ENCODE measurements around the gene MICALL2. TPM values are rescaled to one million over a fixed set of nuclear protein-coding genes. Genes with fewer than 3 reads are reported as not detected.
"Not testable (repeated sequence)": the region's sequence is repeated elsewhere in the genome, so short reads cannot be mapped to it uniquely, and the experiment has no call there.

The MICALL2 gene
- total RNA-seq, 1 donor from 2014 or later: 3.1 TPM

- no peak overlapping the region for H3K9ac ChIP-seq (ENCODE audit: low read depth in 1 of 3, low read length in 3 of 3)
- H3K27ac ChIP-seq (ENCODE audit: low read depth, low read length): no peak overlapping the region
- no peak overlapping the region for H3K4me3 ChIP-seq (ENCODE audit: low read length in 3 of 3)
- H3K36me3 ChIP-seq (ENCODE audit: control insufficient read depth in 3 of 3, insufficient read depth in 3 of 3, low read length in 3 of 3): peaks cover 0 to 2% (median 0%) of the 10 kb centered on the region in 3 donors
- peaks cover 3 to 7% (median 3%) of the 10 kb centered on the region in 3 donors for H3K4me1 ChIP-seq (ENCODE audit: control insufficient read depth in 3 of 3, insufficient read depth in 3 of 3, low read length in 3 of 3)
- no peaks in the 10 kb centered on the region for H3K27me3 ChIP-seq (ENCODE audit: control insufficient read depth in 3 of 3, insufficient read depth in 3 of 3, low read length in 3 of 3)
- no peaks in the 10 kb centered on the region for H3K9me3 ChIP-seq (ENCODE audit: control insufficient read depth in 3 of 3, low read length in 3 of 3)
Measured at GRCh38 chr7:1452205-1452604, 7.1 kb downstream of the MICALL2 start.

GRCh38 chr7:1450987-1451386, 8.3 kb downstream of the MICALL2 start:
- Histone ChIP-seq H3K4me1 (ENCODE audit: control insufficient read depth in 3 of 3, insufficient read depth in 3 of 3, low read length in 3 of 3) (peaks cover 3 to 5% (median 3%) of the 10 kb centered on the region in 3 donors), H3K27ac (ENCODE audit: low read depth, low read length) (no peak overlapping the region), H3K36me3 (ENCODE audit: control insufficient read depth in 3 of 3, insufficient read depth in 3 of 3, low read length in 3 of 3) (peaks cover 0 to 2% (median 0%) of the 10 kb centered on the region in 3 donors), H3K9ac (ENCODE audit: low read depth in 1 of 3, low read length in 3 of 3) (no peak overlapping the region), H3K27me3 (ENCODE audit: control insufficient read depth in 3 of 3, insufficient read depth in 3 of 3, low read length in 3 of 3) (no peaks in the 10 kb centered on the region), H3K4me3 (ENCODE audit: low read length in 3 of 3) (no peak overlapping the region), H3K9me3 (ENCODE audit: control insufficient read depth in 3 of 3, low read length in 3 of 3) (no peaks in the 10 kb centered on the region)

- H3K9ac ChIP-seq (ENCODE audit: low read depth in 1 of 3, low read length in 3 of 3): no peak overlapping the region
- H3K9me3 ChIP-seq (ENCODE audit: control insufficient read depth in 3 of 3, low read length in 3 of 3): no peaks in the 10 kb centered on the region
- H3K4me1 ChIP-seq (ENCODE audit: control insufficient read depth in 3 of 3, insufficient read depth in 3 of 3, low read length in 3 of 3): no peaks in the 10 kb centered on the region
- peaks cover 0 to 2% (median 0%) of the 10 kb centered on the region in 3 donors for H3K36me3 ChIP-seq (ENCODE audit: control insufficient read depth in 3 of 3, insufficient read depth in 3 of 3, low read length in 3 of 3)
- H3K27me3 ChIP-seq (ENCODE audit: control insufficient read depth in 3 of 3, insufficient read depth in 3 of 3, low read length in 3 of 3): no peaks in the 10 kb centered on the region
- H3K27ac ChIP-seq (ENCODE audit: low read depth, low read length): no peak overlapping the region
- H3K4me3 ChIP-seq (ENCODE audit: low read length in 3 of 3): no peak overlapping the region
Measured at GRCh38 chr7:1450431-1450830, 8.8 kb downstream of the MICALL2 start.

GRCh38 chr7:1449951-1450350, 9.3 kb downstream of the MICALL2 start:
- no peak overlapping the region for H3K27ac ChIP-seq (ENCODE audit: low read depth, low read length)
- H3K4me3 ChIP-seq (ENCODE audit: low read length in 3 of 3): no peak overlapping the region
- H3K9me3 ChIP-seq (ENCODE audit: control insufficient read depth in 3 of 3, low read length in 3 of 3): no peaks in the 10 kb centered on the region
- no peak overlapping the region for H3K9ac ChIP-seq (ENCODE audit: low read depth in 1 of 3, low read length in 3 of 3)
- peaks cover 0 to 2% (median 0%) of the 10 kb centered on the region in 3 donors for H3K36me3 ChIP-seq (ENCODE audit: control insufficient read depth in 3 of 3, insufficient read depth in 3 of 3, low read length in 3 of 3)
- H3K4me1 ChIP-seq (ENCODE audit: control insufficient read depth in 3 of 3, insufficient read depth in 3 of 3, low read length in 3 of 3): no peaks in the 10 kb centered on the region
- H3K27me3 ChIP-seq (ENCODE audit: control insufficient read depth in 3 of 3, insufficient read depth in 3 of 3, low read length in 3 of 3): no peaks in the 10 kb centered on the region

GRCh38 chr7:1449501-1449900, 9.8 kb downstream of the MICALL2 start:
- Histone ChIP-seq H3K9me3 (ENCODE audit: control insufficient read depth in 3 of 3, low read length in 3 of 3) (no peaks in the 10 kb centered on the region), H3K27ac (ENCODE audit: low read depth, low read length) (no peak overlapping the region), H3K36me3 (ENCODE audit: control insufficient read depth in 3 of 3, insufficient read depth in 3 of 3, low read length in 3 of 3) (peaks cover 0 to 2% (median 0%) of the 10 kb centered on the region in 3 donors), H3K9ac (ENCODE audit: low read depth in 1 of 3, low read length in 3 of 3) (no peak overlapping the region), H3K27me3 (ENCODE audit: control insufficient read depth in 3 of 3, insufficient read depth in 3 of 3, low read length in 3 of 3) (no peaks in the 10 kb centered on the region), H3K4me3 (ENCODE audit: low read length in 3 of 3) (no peak overlapping the region), H3K4me1 (ENCODE audit: control insufficient read depth in 3 of 3, insufficient read depth in 3 of 3, low read length in 3 of 3) (no peaks in the 10 kb centered on the region)

GRCh38 chr7:1448958-1449357, 10.3 kb downstream of the MICALL2 start:
- no peaks in the 10 kb centered on the region for H3K27me3 ChIP-seq (ENCODE audit: control insufficient read depth in 3 of 3, insufficient read depth in 3 of 3, low read length in 3 of 3)
- H3K4me1 ChIP-seq (ENCODE audit: control insufficient read depth in 3 of 3, insufficient read depth in 3 of 3, low read length in 3 of 3): no peaks in the 10 kb centered on the region
- peaks cover 0 to 2% (median 0%) of the 10 kb centered on the region in 3 donors for H3K36me3 ChIP-seq (ENCODE audit: control insufficient read depth in 3 of 3, insufficient read depth in 3 of 3, low read length in 3 of 3)
- no peaks in the 10 kb centered on the region for H3K9me3 ChIP-seq (ENCODE audit: control insufficient read depth in 3 of 3, low read length in 3 of 3)
- H3K27ac ChIP-seq (ENCODE audit: low read depth, low read length): no peak overlapping the region
- H3K9ac ChIP-seq (ENCODE audit: low read depth in 1 of 3, low read length in 3 of 3): no peak overlapping the region
- H3K4me3 ChIP-seq (ENCODE audit: low read length in 3 of 3): no peak overlapping the region

- Histone ChIP-seq H3K27me3 (ENCODE audit: control insufficient read depth in 3 of 3, insufficient read depth in 3 of 3, low read length in 3 of 3) (no peaks in the 10 kb centered on the region), H3K4me3 (ENCODE audit: low read length in 3 of 3) (no peak overlapping the region), H3K9me3 (ENCODE audit: control insufficient read depth in 3 of 3, low read length in 3 of 3) (no peaks in the 10 kb centered on the region), H3K27ac (ENCODE audit: low read depth, low read length) (no peak overlapping the region), H3K36me3 (ENCODE audit: control insufficient read depth in 3 of 3, insufficient read depth in 3 of 3, low read length in 3 of 3) (peaks cover 0 to 2% (median 0%) of the 10 kb centered on the region in 3 donors), H3K4me1 (ENCODE audit: control insufficient read depth in 3 of 3, insufficient read depth in 3 of 3, low read length in 3 of 3) (no peaks in the 10 kb centered on the region), H3K9ac (ENCODE audit: low read depth in 1 of 3, low read length in 3 of 3) (no peak overlapping the region)
Measured at GRCh38 chr7:1447551-1448244, 11.6 kb downstream of the MICALL2 start.

- H3K4me3 ChIP-seq (ENCODE audit: low read length in 3 of 3): no peak overlapping the region
- no peaks in the 10 kb centered on the region for H3K4me1 ChIP-seq (ENCODE audit: control insufficient read depth in 3 of 3, insufficient read depth in 3 of 3, low read length in 3 of 3)
- H3K9me3 ChIP-seq (ENCODE audit: control insufficient read depth in 3 of 3, low read length in 3 of 3): no peaks in the 10 kb centered on the region
- H3K27ac ChIP-seq (ENCODE audit: low read depth, low read length): no peak overlapping the region
- H3K9ac ChIP-seq (ENCODE audit: low read depth in 1 of 3, low read length in 3 of 3): no peak overlapping the region
- H3K27me3 ChIP-seq (ENCODE audit: control insufficient read depth in 3 of 3, insufficient read depth in 3 of 3, low read length in 3 of 3): no peaks in the 10 kb centered on the region
- H3K36me3 ChIP-seq (ENCODE audit: control insufficient read depth in 3 of 3, insufficient read depth in 3 of 3, low read length in 3 of 3): peaks cover 0 to 2% (median 0%) of the 10 kb centered on the region in 3 donors
Measured at GRCh38 chr7:1447112-1447511, 12.2 kb downstream of the MICALL2 start.

- no peak overlapping the region for H3K9ac ChIP-seq (ENCODE audit: low read depth in 1 of 3, low read length in 3 of 3)
- H3K4me3 ChIP-seq (ENCODE audit: low read length in 3 of 3): no peak overlapping the region
- H3K27ac ChIP-seq (ENCODE audit: low read depth, low read length): no peak overlapping the region
- no peaks in the 10 kb centered on the region for H3K4me1 ChIP-seq (ENCODE audit: control insufficient read depth in 3 of 3, insufficient read depth in 3 of 3, low read length in 3 of 3)
- H3K9me3 ChIP-seq (ENCODE audit: control insufficient read depth in 3 of 3, low read length in 3 of 3): no peaks in the 10 kb centered on the region
- H3K27me3 ChIP-seq (ENCODE audit: control insufficient read depth in 3 of 3, insufficient read depth in 3 of 3, low read length in 3 of 3): no peaks in the 10 kb centered on the region
- peaks cover 0 to 4% (median 0%) of the 10 kb centered on the region in 3 donors for H3K36me3 ChIP-seq (ENCODE audit: control insufficient read depth in 3 of 3, insufficient read depth in 3 of 3, low read length in 3 of 3)
Measured at GRCh38 chr7:1446620-1447032, 12.6 kb downstream of the MICALL2 start.

GRCh38 chr7:1446026-1446425, 13.2 kb downstream of the MICALL2 start:
- H3K4me3 ChIP-seq (ENCODE audit: low read length in 3 of 3); H3K9ac ChIP-seq (ENCODE audit: low read depth in 1 of 3, low read length in 3 of 3); H3K36me3 ChIP-seq (ENCODE audit: control insufficient read depth in 3 of 3, insufficient read depth in 3 of 3, low read length in 3 of 3); H3K27ac ChIP-seq (ENCODE audit: low read depth, low read length); H3K4me1 ChIP-seq (ENCODE audit: control insufficient read depth in 3 of 3, insufficient read depth in 3 of 3, low read length in 3 of 3); H3K27me3 ChIP-seq (ENCODE audit: control insufficient read depth in 3 of 3, insufficient read depth in 3 of 3, low read length in 3 of 3); H3K9me3 ChIP-seq (ENCODE audit: control insufficient read depth in 3 of 3, low read length in 3 of 3): not testable (repeated sequence)

Data from skeletal muscle tissue (tissue), 4 donors.